Cardiac muscle cell (in vitro differentiated cells and primary cell): ENCODE data around the gene BCAS3. TPM values are rescaled to one million over a fixed set of nuclear protein-coding genes. Genes with fewer than 3 reads are reported as not detected.

Source experiments
- DNase-seq, 2 donors: peaks; one replicate each; pipeline versions ENCODE4 v3.0.0 to v3.0.0-alpha.2; 2010 to 2017; ENCODE audit warnings: low read depth in 1 of 2, low spot score in 1 of 2
- H3K27ac ChIP-seq: fragments of 200-600 bp; sonication (generic); 2 replicates; pipeline ENCODE4 v1.5.1; 2016
- H3K27me3 ChIP-seq: fragments of 200-600 bp; sonication (generic); 2 replicates; pipeline ENCODE4 v1.6.0; 2016; ENCODE audit warnings: control low read depth
- H3K36me3 ChIP-seq: fragments of 200-600 bp; sonication (generic); 2 replicates; pipeline ENCODE4 v1.5.1; 2016; ENCODE audit warnings: control low read depth
- H3K4me1 ChIP-seq: fragments of 200-600 bp; sonication (generic); 2 replicates; pipeline ENCODE4 v1.8.1; 2017; ENCODE audit warnings: low read depth, mild to moderate bottlenecking, mixed run types
- H3K4me3 ChIP-seq: fragments of 200-600 bp; sonication (generic); 2 replicates; pipeline ENCODE4 v1.5.1; 2016; ENCODE audit warnings: mild to moderate bottlenecking
- H3K9me3 ChIP-seq: fragments of 200-600 bp; sonication (generic); 2 replicates; pipeline ENCODE4 v1.5.1; 2017; ENCODE audit warnings: low read depth, mild to moderate bottlenecking, control low read depth
- polyA plus RNA-seq: library from polyadenylated mRNA; unstranded; fragments of >200 nt; fragmentation: Nextera tagmentation; extraction: Ambion mirVana; gene quantifications from 2 replicates; pipeline ENCODE4 v1.2.1, GENCODE V29; 2016
- total RNA-seq: library from RNA; depleted of rRNA; stranded (reverse); fragments of >200 nt; gene quantifications from 2 replicates; pipeline ENCODE4 v1.2.3, GENCODE V29; 2016
- TF ChIP-seq, protein P1 (sequence below): IDR thresholded peaks from 2 replicates; pipeline ENCODE4 v1.5.1; 2012; ENCODE audit warnings: low read depth, mild to moderate bottlenecking, low read length

The BCAS3 gene
- total and polyA plus RNA-seq, 2 experiments from 2014 or later: 36.5 to 39.6 TPM

DNA sequence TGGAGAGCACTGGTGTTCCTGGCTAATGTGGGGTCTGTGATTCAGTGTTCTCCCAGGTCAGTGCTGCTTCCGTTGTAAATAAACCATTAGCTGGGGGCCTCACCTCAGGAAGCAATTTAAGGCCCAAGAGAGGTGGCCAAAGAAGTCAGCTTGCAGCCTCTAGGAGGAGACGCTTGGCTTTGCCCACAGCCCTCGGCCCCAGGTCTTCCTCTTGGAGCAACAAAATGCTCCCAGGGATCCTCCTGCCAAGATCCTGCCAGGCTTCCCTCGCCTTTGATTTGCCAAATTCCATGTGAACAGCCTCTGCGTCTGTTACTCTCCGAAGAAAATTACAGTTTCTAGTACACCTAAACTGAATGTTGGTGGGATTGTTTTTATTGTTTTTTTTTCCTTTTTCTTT lies 659.6 kb downstream of the BCAS3 start:
- H3K27me3 ChIP-seq: no peaks in the 10 kb centered on the region
- no peak overlapping the region for H3K27ac ChIP-seq
- TF ChIP-seq, protein P1, sequence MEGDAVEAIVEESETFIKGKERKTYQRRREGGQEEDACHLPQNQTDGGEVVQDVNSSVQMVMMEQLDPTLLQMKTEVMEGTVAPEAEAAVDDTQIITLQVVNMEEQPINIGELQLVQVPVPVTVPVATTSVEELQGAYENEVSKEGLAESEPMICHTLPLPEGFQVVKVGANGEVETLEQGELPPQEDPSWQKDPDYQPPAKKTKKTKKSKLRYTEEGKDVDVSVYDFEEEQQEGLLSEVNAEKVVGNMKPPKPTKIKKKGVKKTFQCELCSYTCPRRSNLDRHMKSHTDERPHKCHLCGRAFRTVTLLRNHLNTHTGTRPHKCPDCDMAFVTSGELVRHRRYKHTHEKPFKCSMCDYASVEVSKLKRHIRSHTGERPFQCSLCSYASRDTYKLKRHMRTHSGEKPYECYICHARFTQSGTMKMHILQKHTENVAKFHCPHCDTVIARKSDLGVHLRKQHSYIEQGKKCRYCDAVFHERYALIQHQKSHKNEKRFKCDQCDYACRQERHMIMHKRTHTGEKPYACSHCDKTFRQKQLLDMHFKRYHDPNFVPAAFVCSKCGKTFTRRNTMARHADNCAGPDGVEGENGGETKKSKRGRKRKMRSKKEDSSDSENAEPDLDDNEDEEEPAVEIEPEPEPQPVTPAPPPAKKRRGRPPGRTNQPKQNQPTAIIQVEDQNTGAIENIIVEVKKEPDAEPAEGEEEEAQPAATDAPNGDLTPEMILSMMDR: no peak
- peaks cover 32% of the 10 kb centered on the region for H3K4me1 ChIP-seq
- no peaks in the 10 kb centered on the region for H3K36me3 ChIP-seq
- DNase-seq: no peak
- no peak overlapping the region for H3K4me3 ChIP-seq
- no peaks in the 10 kb centered on the region for H3K9me3 ChIP-seq

DNA sequence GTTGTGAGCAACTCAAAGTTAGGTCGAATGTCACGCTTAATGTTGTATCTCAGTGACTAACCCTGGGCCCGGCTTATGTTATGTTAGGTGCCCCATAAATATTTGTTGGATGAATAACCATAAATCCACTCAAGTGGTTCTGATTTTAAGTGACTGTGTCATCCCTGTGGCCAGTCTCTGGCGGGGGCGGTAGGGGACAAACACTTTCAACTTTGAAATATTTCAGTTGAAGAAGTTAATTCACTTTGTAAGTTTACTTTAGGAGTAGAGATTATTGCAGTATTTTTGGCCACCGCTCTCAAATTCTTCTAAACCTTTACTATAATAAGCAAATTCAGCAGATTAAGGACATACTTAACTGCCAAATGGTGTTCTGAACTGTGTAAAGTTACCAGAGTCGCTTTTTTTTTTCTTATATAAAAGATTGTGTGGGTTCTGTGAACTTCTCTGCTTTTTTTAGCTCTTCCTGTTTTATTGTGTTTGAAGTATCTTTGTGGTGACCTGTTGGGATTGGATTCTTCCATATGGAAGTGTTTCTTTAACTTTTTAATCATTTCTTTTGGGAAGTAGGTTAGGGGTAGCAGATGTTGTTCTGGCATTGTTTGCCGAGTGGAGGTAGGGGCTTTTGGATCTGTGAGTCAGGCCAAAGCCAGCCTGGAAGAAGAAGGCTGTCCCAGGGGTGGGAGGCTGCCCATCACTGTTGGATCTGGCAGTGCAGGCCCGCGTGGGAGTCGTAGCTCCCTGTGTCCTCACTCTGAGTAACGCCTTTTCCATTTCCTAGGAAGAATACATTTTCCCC lies 660.5 kb downstream of the BCAS3 start:
- no peak overlapping the region for H3K4me3 ChIP-seq
- TF ChIP-seq, protein P1: no peak
- H3K27me3 ChIP-seq: no peaks in the 10 kb centered on the region
- peak in 1 of 2 donors; percentile 77 for DNase-seq
- no peaks in the 10 kb centered on the region for H3K36me3 ChIP-seq
- no peak overlapping the region for H3K27ac ChIP-seq
- H3K9me3 ChIP-seq: no peaks in the 10 kb centered on the region
- peaks cover 32% of the 10 kb centered on the region for H3K4me1 ChIP-seq

DNA sequence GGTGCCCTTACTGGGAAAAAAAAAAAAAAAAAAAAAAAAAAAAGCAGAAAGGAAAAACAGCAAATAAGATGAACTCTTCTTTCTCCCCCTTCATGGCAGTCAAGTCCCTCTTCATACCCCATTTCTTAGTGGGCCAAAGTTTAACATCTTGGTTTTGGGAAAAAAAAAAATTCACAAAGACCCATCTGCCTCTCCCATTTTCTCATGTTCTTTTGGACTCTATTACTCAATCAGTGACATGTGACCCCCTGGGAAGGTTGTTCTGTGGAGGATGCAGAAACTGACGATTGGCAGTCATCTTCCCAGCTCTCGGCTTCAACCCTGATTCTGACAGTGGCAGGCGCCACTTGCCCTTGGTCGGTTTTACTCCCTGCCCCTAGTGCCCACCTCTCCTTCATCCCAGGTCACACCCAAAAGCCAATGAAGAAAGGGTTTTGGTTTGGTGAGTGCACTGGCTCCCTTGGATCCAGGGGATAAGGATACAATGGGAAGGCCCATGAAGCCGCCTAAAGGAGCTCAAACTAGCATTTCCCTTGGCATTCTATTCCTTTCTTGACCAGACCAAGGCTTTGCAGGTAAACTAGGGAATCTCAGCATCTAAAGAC lies 661.3 kb downstream of the BCAS3 start:
- TF ChIP-seq, protein P1: no peak
- Histone ChIP-seq H3K4me1 (peaks cover 32% of the 10 kb centered on the region), H3K4me3 (no peak overlapping the region), H3K27me3 (no peaks in the 10 kb centered on the region), H3K27ac (no peak overlapping the region), H3K36me3 (no peaks in the 10 kb centered on the region), H3K9me3 (no peaks in the 10 kb centered on the region)
- peak in 1 of 2 donors; percentile 49 for DNase-seq

DNA sequence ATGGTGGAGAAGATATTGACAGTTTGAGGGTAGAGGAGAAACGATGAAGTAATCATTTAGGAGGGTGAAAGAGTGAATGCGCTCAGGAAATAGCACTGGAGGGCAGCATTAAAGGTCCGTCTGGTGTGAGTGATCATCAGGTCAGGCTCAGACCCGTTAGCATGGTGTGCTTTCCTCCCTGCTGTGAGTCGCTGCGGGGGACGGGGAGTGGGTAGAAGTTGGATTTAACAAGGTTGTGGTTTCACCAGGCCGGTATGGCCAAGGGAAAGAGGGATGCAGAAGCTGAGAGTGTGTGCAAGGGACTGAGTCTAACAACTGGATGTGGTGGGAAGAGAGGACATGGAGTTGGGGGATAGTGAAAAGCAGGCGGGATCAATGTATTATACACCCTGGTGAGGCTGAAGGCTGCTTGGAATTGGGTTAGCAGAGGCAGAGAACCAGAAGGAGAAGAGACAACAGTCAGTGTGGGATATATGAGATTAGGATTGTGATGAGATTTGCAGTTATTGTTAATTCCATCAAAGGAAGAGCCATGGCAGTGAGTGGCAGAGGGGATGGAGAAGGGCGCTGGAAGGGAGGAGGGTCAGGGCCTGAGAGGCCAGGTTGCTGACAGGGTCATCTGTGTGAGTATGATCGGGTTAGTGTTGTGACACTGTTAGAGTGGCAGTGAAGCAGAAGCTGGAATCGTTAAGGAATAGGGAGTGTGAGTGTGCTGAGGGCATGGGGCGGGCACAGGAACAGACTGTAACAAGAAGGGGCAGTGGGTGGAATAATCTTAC lies 663.0 kb downstream of the BCAS3 start:
- Histone ChIP-seq H3K4me3 (no peak overlapping the region), H3K36me3 (no peaks in the 10 kb centered on the region), H3K27ac (no peak overlapping the region), H3K27me3 (no peaks in the 10 kb centered on the region), H3K9me3 (no peaks in the 10 kb centered on the region), H3K4me1 (peaks cover 38% of the 10 kb centered on the region)
- TF ChIP-seq, protein P1: no peak
- DNase-seq: no peak

DNA sequence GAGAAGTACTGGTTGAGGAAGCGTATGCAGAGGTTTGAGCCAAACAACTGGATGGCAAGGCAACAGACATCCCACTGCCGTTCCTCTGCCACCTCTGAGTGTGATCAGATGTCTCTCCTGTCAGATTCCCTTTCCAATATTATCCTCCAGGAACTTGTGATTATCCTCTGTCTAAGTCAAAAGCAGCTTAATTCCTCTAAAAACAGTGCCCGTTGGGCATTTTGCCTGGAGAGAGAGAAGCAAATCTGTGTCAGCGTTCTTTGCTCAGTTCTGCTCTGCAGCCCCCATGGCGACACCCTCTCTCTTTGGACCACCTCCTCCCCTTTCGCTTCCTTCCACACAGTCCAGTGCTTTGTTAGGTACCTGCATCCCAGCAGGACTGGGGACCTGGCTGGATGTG lies 665.9 kb downstream of the BCAS3 start:
- Histone ChIP-seq H3K36me3 (no peaks in the 10 kb centered on the region), H3K4me3 (no peak overlapping the region), H3K27ac (no peak overlapping the region), H3K9me3 (no peaks in the 10 kb centered on the region), H3K27me3 (no peaks in the 10 kb centered on the region), H3K4me1 (peaks cover 28% of the 10 kb centered on the region)
- TF ChIP-seq, protein P1: no peak
- no peak for DNase-seq
